NCI-H1105 treated with DMSO at 0.1 percent for 48 hours (cell line): ENCODE data around the gene PROCA1.

Experiments
- DNase-seq: peaks from one replicate; lab custom pipeline; 2025; lab: John Stamatoyannopoulos, UW

Gene PROCA1

DNA sequence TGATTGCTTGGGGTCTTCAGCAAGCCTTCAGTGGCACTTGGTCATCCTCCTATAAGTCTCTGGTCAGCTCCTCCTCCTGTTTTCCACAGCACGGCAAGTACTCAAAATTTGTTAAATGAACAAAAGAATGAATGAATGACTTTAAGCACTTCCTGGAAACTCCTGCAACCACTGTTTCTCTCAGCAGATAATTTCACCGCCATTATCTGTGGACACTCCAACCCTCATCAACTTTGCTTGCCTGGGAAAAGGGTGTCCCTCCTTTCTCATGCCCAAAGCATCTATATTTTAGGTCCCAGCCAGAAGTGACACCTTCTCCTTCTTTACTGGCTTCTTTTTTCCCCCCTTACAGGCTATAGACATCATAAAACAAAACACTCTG lies 4.4 kb downstream of the PROCA1 start:
- no peak for DNase-seq

DNA sequence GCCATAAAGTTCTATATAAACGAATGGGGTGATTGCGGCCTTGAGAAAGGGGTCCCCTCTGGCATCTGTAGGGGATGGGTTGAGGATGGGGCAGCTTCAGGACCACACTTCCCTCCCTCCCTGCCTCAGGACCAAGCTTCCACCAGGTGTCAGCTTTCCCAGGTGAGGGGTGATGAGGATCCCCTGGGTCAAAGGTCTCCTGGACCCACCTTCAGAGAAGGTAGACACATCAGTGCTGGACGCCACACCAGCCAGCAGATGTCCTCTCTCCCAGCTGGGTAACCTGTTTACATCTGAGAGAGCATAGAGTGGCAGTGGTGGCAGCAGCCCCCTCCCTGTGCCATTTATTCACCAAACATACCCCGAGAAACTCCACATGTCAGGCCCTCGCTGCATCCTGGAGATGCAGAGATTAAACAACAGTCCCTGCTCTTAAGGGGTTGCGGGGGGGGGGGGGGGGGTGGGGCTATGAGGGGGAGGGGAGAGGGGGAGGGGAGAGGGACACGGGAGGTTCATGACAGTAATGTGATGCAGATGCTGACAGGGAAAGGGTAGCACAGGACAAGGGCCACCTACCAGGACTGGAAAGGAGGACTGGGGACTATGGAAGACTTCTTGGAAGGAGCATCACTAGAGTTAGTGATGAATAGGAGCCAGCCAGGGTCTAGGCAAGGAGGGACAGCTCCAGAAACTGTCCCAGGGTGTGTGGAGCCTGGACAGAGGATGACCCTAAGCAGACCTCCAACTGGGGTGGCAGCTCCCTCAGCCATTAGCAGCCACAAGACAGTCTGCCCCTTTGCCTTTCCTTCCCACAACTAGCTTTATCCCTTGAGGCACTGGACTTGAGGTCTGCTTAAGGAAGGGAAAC lies 5.0 kb downstream of the PROCA1 start:
- no peak for DNase-seq

DNA sequence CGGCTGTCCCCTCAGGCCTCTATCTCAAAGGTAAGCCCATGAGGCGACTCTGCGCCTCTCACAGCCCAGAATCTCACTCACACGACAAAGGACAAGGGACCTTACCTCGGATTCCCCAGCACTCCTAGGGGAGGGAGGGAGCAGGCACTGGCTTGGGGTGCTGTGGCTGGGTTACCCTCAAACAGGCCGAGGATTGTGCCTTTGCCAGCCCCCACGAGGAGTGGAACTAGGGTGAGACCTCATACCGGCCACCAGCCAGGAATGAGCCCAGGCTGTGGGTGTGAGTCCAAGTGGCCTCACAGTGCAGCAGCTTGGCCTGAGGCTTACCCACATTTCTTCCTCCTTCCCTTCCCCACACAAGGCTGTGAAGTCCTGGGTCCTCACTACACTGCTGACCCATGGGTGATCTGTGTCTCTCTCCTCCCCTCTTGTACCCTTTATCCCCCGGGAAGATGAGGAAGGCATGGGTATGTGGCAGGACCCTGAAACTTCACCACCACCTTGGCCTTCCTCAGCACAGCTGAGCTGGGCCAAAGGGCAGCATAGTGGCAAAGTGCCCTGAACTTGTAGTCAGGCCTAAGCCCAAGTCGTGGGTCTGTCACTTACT lies 5.9 kb downstream of the PROCA1 start:
- DNase-seq, result no peak

DNA sequence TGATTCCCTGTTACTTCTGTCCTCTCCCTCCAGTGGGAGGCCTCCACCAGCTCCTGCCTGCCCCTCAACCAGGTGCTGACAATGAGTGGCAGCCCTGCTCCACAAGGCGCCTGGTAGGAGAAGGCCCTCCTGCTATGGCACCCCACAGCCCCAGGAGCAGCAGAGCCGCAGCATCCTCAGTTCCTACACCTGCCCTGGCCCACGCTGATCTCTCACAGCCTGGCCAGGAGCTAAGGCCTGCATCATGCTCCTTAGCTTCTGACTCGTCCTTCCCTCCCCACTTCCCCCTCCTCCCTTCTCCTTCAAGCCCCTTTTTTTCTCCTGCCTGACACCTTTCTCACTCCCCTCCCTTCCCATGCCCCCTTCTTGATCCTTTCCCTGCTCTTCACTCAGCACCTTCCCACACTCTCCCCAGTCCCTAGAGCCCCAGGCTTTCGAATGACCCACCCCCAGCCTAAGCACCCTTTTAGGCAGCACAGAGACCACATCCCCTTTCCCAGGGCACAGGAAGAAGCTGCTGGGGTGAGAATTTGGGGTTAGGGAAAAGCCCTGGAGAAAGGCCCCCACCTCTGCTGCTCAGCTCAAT lies 6.5 kb downstream of the PROCA1 start:
- DNase-seq, result no peak

DNA sequence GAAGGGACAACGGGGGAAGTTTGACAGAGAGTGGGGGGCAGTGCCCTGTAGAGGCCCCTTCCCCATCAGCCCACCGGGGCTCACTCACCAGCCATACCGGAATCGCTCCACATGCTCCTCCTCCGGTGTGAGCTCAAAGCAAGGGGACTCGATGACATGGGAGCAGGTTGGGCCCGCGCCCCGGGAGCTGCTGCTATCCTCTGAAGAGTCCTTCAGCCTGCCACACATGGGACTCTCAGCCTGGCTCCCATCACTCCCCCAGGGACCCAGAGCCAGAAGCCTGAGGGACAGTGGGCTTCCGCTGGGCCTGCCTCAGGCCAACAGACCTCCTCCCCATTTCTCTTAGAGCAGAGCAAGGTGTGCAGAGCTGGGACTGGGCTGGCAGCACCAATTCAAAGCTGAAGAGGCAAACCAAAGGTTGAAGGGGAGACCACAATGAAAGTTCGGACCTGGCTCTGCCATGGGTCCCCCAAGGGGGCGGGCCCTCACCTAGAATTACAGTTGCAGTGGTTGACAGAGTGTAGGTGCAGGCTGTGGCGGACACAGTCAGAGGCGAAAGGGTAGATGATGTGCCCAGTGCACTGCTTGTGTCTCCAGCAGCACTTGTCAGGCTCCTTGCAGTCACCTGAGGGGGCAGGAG lies 7.3 kb downstream of the PROCA1 start:
- DNase-seq, result no peak

DNA sequence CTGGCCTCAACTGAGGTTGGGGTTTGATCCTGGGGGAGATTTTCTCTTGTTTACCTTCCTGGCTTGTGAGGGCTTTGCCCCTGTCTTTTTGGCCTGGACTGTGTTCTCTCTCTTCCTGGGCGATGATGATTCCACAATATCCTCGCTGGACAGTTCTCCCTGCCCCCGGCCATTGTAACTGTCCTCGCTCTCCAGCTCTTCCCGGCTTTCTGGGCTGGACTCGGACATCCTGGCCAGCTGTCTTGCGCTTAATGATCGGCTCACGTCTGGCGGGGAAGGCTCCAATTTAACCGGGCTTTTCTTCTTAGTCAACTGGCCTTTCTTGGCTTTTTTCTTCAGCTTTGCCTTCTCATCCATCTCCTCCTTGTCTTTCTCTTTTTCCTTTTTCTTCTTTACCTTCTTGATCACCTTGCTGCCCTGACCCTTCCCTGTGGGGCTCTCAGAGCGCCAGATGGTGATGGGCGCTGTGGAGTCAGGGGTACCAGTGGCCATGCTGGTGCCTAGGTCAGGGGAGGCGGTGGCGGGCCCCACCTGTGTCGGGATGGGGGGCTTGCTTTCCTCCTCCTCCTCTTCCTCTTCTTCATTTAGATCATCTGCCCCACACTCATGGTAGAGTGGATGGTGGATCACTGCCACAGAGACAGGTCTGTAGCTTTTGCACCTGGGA lies 8.0 kb downstream of the PROCA1 start:
- no peak for DNase-seq

DNA sequence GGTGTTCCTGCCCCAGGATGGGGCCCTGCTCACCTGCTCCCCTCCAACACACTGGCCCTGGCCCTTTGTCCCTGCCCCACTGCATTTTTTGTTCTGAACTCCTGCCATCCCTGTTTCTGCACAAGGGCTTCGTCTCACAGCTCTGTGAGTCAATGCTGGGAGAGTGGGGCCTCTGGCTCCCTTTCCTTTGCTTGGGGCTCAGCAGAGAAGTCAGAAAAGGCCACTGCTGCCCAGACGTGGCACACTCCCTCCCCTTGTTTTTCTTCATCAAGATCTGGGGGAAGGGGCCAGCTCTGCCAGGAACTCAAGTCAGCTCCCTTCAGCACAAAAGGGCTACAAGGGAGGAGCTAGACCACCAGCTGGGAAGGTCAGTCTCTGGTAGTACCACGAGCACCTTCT lies 8.9 kb downstream of the PROCA1 start:
- DNase-seq, result no peak

DNA sequence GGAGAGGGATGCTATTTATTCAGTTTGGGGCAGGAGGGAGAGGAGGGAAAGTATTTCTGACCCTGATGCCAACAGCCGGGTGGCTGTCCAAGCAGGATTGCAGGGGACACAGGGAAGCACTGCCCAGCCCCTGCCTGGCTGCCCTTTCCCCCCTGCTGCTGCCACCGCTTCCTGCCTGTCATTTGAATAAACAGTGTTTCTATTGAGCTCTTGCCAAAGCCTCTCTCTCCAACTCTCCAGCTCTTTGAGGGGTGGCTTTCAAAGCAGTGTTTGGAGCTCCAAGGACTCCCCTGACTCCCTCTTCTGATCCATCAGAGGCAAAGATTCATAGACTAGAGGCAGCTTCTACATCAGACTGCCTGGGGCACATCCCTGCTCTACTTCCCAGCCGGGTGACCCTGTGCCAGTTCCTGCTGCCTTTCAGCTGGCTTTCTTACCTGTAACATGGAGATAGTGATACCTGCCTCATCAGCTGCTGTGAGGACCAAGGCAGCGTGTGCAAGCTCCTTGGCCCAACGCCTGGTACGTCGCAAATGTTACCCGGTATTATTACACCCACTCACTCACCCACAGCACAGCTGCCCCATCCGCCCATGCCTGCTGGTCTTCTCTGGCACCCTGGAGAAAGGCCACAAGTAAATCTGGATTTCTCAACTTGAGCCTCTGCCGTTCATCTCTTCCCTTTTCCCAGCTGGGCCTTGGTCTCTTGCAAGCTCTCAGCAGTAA lies 9.5 kb downstream of the PROCA1 start:
- no peak for DNase-seq

DNA sequence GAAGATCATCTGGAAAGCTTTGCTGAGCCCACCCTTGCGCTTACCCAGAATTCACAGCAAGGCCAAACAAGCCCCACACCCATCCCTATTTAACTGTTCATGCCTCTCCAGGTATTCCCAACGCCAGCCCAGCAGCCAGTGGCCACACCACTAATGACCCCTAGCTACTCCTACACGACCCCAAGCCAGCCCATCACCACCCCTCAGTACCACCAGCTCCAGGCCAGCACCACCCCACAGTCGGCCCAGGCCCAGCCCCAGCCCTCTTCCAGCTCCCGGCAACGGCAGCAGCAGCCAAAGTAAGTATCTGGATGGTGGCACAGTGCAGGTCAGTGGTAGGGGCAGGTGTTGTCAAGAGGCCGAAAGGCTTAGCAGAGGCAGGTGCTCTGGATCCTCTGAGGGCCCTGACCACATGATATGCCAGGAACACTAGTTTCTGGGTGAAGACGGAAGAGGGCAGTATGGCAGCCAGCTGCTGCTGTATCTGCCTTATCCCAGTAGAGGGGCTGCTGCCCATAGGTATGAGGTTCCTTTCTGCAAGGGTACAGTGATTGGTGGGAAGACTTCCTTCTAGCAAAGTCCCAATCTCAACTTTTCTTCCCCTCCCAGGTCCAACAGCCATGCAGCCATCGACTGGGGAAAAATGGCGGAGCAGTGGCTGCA lies 10.7 kb downstream of the PROCA1 start:
- no peak for DNase-seq

DNA sequence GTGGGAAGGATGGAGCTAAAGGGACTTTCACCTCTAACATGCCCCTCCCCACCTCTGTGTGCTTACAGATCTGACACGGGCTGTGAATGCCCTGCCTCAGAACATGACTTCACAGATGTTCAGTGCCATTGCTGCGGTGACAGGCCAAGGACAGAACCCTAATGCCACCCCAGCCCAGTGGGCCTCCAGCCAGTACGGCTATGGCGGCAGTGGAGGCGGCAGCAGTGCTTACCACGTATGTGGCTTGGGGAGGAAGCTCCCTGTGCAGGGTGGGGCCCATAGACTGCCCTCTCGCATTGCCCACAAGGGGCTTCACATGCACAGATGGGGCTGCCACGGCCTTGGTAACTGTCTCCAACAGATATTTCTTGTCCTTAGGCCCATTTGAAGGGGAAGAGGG lies 11.4 kb downstream of the PROCA1 start:
- DNase-seq, result no peak

DNA sequence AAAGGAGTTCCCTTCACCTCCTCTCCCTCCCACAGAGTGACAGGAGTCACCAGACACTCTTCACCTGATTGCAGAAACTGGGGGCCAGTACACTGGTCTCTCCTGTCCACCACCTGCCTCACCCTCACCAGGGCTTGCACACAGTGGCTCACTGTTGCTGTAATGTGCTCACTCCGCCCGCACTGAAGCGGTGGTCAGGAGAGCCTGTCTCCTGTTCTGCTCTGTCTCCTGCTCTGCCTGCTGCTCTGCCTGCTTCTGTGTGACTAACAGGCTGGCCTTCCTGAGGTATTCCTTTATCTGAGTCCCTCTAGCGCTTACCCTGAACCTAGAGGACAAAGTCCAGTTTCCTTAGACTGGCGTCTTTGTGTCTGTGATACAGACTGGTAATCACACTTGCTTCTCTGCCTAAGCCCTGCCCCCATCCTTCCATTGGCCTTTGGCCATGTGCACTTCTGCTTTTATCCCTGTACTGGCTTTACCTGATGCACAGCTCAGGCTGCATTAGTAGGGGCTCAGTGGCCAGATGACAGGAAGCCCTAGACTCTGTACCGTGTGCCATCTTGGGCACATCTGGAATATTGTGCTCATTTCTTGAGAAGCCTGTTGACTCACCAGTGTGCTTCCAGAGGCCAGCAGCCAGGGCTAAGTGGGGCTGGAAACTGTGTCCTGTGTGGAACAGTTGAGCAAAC lies 13.3 kb downstream of the PROCA1 start:
- no peak for DNase-seq

DNA sequence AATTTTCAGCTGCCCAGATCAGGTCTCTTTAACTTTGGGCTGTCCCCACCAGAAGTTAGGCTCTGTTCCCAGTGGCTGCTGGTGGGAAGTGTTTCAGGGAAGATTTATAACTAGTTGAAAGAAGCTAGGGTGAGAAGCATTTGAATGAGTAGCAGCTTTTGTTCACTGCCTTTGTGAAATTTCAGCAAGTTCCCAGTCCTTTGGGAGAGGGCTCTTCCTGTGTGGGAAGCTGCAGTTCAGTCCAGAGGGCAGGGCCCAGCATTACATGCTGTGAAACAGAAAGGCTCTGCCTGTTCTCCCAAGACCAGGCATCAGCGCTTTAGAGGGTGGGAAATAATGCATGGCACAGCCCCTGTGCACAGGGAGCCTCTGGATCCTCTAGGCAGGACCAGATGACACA lies 17.8 kb downstream of the PROCA1 start:
- DNase-seq, result no peak

DNA sequence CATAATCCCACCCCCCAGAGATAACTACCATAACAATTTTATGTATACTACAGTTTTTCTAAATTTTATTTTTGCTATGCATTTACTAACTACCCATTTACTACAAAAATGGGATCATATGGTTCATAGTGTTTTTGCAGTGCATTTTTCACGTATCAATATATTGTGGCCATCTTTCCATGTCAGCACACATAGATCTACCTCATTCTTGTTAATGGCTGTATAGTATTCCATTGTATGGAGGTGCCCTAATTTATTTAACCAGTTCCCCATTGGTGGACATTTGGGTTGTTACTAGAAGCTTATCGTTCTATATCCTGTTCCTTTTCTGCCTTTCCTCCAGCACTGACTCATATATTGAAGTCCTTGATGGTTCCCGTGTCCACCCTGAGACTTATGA lies 22.7 kb downstream of the PROCA1 start:
- no peak for DNase-seq

DNA sequence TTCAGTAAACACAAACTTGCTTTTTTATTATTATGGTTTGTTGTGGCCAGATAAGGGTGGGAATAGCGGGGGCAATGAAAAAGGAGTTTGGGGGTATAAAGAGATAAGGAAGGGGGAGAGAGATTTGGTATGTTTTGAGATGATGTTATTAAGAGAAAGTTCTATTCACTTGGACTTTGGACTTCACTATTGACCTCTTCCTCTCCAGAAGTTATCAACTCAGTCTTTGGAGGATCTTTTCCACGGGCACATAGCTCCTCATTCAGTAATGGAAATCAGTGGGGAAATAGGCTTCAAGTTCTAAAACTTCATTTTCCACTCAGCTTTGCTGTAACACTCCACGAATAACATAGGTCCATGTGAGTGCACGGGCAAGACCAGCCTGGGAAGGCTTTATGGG lies 23.2 kb downstream of the PROCA1 start:
- DNase-seq, result no peak

DNA sequence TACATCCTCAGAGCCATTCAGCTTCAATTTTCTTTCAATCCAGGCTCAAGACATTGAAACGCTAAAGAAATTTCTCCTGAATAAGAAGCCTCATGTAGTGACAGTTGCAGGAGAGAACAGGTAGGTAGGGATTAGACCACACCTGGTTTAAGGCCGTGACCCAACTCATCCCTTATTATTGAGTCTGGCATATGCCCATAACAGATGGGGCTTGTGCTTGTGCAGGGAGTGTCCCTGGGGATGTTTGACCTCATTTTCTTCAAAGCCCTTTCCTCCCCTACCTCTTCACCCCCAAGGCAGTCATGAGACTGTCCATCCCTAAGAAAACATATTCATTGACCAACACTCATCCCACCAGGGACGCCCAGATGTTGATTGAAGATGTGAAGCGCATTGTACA lies 25.4 kb downstream of the PROCA1 start:
- DNase-seq, result no peak

DNA sequence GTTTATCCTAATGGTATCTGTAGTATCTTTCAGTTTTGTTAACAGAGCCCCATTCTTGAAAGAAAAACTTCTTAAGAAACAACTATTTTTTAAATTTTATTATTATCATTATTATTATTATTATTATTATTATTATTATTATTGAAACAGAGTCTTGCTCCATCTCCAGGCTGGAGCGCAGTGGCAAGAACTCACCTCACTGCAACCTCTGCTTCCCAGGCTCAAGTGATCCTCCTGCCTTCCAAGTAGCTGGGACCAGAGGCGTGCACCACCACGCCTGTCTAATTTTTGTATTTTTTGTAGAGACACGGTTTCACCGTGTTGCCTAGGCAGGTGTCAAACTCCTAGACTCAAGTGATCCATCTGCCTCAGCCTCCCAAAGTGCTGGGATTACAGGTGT lies 26.3 kb downstream of the PROCA1 start:
- DNase-seq, result no peak

DNA sequence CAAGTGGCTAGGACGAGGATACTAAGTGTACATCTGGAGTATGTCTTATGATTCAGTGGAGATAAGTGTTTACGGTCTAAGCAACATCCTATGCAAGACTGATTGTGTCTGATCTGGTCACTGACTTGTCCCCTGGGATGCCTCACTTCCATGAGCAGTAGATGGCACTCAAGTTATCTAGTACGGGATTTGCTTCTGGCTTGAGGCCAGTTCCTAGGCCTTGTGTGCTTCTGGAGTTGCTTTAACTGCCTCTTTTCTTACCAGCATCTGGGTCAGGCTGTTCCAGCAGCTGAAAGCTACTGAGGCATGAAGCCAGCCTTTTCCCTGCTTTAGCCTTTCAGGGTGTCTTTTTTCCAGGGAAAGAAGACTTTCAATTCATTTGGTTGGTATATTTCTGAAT lies 26.7 kb downstream of the PROCA1 start:
- peak; percentile 13 for DNase-seq

DNA sequence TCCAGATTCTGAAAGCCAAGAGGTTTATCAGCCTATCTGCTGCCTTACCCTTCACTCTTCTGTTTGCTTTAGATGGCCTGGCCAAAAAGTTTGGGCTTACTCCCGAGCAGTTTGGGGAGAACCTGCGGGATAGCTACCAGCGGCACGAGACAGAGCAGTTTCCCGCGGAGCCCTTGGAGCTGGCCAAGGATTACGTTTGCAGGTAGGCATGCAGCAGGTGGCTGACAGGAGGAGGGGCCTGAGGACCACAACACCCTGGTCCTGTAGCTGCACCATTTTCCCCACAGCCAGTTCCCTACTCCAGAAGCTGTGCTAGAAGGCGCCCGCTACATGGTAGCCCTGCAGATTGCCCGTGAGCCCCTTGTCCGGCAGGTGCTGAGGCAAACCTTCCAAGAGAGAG lies 29.0 kb downstream of the PROCA1 start:
- DNase-seq, result no peak

DNA sequence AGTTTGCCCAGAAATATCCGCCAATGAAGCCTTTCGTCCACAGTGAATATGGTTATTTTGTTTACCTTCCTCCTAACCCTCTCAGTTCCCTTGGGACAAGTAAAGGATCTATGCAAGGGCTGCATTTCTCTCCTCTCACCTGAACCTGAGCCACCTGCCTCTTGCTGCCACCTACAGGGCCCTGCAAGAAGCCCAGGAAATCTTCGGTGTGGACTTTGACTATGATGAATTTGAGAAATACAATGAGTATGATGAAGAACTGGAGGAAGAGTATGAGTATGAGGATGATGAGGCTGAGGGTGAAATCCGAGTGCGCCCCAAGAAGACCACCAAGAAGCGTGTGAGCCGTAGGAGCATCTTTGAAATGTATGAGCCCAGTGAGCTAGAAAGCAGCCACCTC lies 35.7 kb downstream of the PROCA1 start:
- peak; percentile 5 for DNase-seq

DNA sequence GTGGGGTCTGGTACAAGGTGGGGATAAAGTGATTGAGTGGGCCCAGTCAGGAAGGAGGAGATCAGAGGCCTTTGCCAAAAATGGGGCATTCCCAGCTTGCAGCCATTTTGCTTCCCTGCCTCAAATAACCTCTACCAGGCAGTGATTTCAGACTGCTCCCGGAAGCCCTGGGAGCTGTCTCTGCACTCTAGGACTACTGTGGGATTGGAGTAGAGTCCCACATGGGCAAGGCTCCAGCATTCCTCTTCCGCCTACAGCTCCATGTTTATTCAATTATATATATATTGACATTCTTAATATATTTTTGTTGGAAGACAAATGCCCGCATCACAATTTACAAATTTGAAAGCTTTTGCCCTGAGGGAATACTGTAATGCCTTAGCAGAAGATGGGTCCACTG lies 36.2 kb downstream of the PROCA1 start:
- no peak for DNase-seq

DNA sequence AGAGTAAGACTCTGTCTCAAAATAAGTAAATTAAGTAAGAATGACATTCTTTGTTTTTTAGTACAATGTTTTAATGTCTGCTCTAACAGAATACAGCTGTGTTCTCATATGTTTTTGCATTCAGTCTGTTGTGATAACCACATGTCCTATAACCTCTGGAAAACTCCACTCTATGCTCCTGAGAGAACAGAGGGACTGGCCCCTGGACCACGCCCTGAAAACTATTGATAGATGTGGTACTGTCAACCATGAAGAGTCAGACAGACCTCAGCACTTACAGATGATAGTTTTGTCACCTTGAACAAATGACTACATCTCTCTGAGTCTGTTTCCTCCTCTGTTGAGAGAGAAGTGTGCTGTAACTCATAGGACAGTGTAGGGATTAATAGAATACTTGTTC lies 41.8 kb downstream of the PROCA1 start:
- no peak for DNase-seq
